Spleen (tissue), 7 donors: Measurements from ENCODE around the gene SLC47A1.

Experiments used
- CTCF ChIP-seq, 11 experiments: fragments of 200-600 bp in 7 of 11; fragments of 450-650 bp in 4 of 11; sonication (generic) in 4 of 11; IDR thresholded peaks in 8 of 11; conservative IDR thresholded peaks in 3 of 11; 1 replicate in 7 of 11; 2 replicates in 4 of 11; pipeline versions ENCODE4 v1.4.0 to v1.8.0; 2016 to 2021; ENCODE audit warnings: antibody characterized with exemption in 11 of 11, inconsistent platforms in 4 of 11, mild to moderate bottlenecking in 1 of 11
- POLR2A ChIP-seq, 3 donors: fragments of 450-650 bp; IDR thresholded peaks; one replicate each; pipeline ENCODE4 v1.5.1; 2017; ENCODE audit warnings: antibody characterized with exemption in 3 of 3, mild to moderate bottlenecking in 1 of 3
- POLR2AphosphoS5 ChIP-seq, 3 donors: sonication (generic); formaldehyde crosslinking; IDR thresholded peaks; one replicate each; pipeline ENCODE4 v1.5.1; 2017; ENCODE audit warnings: antibody characterized with exemption in 3 of 3
- donor health status: DM: no; HTN: no; CAD: no; lungs with moderate emphysema.
- donor health status: DM: no; HTN: no; CAD: no.
- donor health status: DM: no; HTN: no; CAD: no.

- no peak for TF ChIP-seq POLR2AphosphoS5 (IDR thresholded peaks at IDR 0.05)
- no peak for TF ChIP-seq CTCF (IDR thresholded peaks at IDR 0.05 in 8 of 11, conservative IDR thresholded peaks at IDR 0.05 in 3 of 11)
- TF ChIP-seq POLR2A (IDR thresholded peaks at IDR 0.05) = no peak
Observed at GRCh38 chr17:19485800-19486340, 47.8 kb upstream of the SLC47A1 start.
